GM23338 (cell line): ENCODE measurements around the gene SND1. TPM values are rescaled to one million over a fixed set of nuclear protein-coding genes. Genes with fewer than 3 reads are reported as not detected.

ENCODE experiments used
- ATAC-seq: fragments of 200-7000 bp; cut with Tn5 transposase; 3 replicates; pipeline ENCODE4 v1.9.1; 2020
- DNase-seq: peaks from one replicate; pipeline ENCODE4 v3.0.0-alpha.2; 2015; ENCODE audit warnings: low spot score
- H2AFZ ChIP-seq: fragments of 200-600 bp; sonication (generic); 2 replicates; pipeline ENCODE4 v1.8.0; 2016; ENCODE audit warnings: antibody characterized with exemption, mild to moderate bottlenecking, moderate library complexity
- H3F3A ChIP-seq: fragments of 200-600 bp; sonication (generic); replicated peaks from 2 replicates; pipeline ENCODE4 v1.8.0; 2017; ENCODE audit warnings: antibody characterized with exemption, mixed run types, low read depth
- H3K27ac ChIP-seq: fragments of 200-600 bp; sonication (generic); 2 replicates; pipeline ENCODE4 v1.6.1; 2016; ENCODE audit warnings: low read depth
- H3K27me3 ChIP-seq: fragments of 200-600 bp; sonication (generic); 2 replicates; pipeline ENCODE4 v1.8.0; 2016; ENCODE audit warnings: mild to moderate bottlenecking, mixed run types, moderate library complexity; ENCODE audit not compliant: insufficient read depth
- H3K36me3 ChIP-seq: fragments of 200-600 bp; sonication (generic); 2 replicates; pipeline ENCODE4 v1.8.0; 2016; ENCODE audit warnings: mild to moderate bottlenecking; ENCODE audit not compliant: insufficient read depth
- H3K4me1 ChIP-seq: fragments of 200-600 bp; sonication (generic); 2 replicates; pipeline ENCODE4 v1.8.0; 2016; ENCODE audit warnings: mild to moderate bottlenecking, moderate library complexity; ENCODE audit not compliant: insufficient read depth
- H3K4me2 ChIP-seq: fragments of 200-600 bp; sonication (generic); 2 replicates; pipeline ENCODE4 v1.7.1; 2017; ENCODE audit warnings: mixed run types
- H3K4me3 ChIP-seq: fragments of 200-600 bp; sonication (generic); 2 replicates; pipeline ENCODE4 v1.6.1; 2016; ENCODE audit warnings: mixed run types
- H3K79me2 ChIP-seq: fragments of 200-600 bp; sonication (generic); replicated peaks from 2 replicates; pipeline ENCODE4 v1.8.0; 2017; ENCODE audit warnings: mild to moderate bottlenecking; ENCODE audit not compliant: insufficient read depth
- H3K9me2 ChIP-seq: fragments of 200-600 bp; sonication (generic); 2 replicates; pipeline ENCODE4 v1.8.0; 2017; ENCODE audit not compliant: insufficient read depth
- H4K20me1 ChIP-seq: fragments of 200-600 bp; sonication (generic); replicated peaks from 2 replicates; pipeline ENCODE4 v1.8.0; 2017; ENCODE audit warnings: mild to moderate bottlenecking; ENCODE audit not compliant: insufficient read depth
- H3K27ac Mint-ChIP-seq: 2 replicates; pipeline ENCODE4 v1.8.0; 2020; ENCODE audit warnings: inconsistent platforms, mild to moderate bottlenecking, moderate library complexity, mixed read lengths
- H3K27me3 Mint-ChIP-seq: 3 replicates; pipeline ENCODE4 v1.8.0; 2022; ENCODE audit warnings: low read depth, mild to moderate bottlenecking, moderate library complexity, mixed read lengths, inconsistent platforms; ENCODE audit not compliant: insufficient read depth, poor library complexity
- H3K36me3 Mint-ChIP-seq: 3 replicates; pipeline ENCODE4 v1.8.0; 2021; ENCODE audit warnings: low read depth, mild to moderate bottlenecking, inconsistent platforms, moderate library complexity, mixed read lengths
- H3K4me1 Mint-ChIP-seq: 3 replicates; pipeline ENCODE4 v1.8.0; 2020; ENCODE audit warnings: mild to moderate bottlenecking, inconsistent platforms, mixed read lengths
- H3K4me3 Mint-ChIP-seq: 3 replicates; pipeline ENCODE4 v1.8.0; 2021; ENCODE audit warnings: moderate library complexity, mild to moderate bottlenecking, inconsistent platforms, mixed read lengths
- H3K9me3 Mint-ChIP-seq: 3 replicates; pipeline ENCODE4 v1.8.0; 2020; ENCODE audit warnings: moderate library complexity, mild to moderate bottlenecking, inconsistent platforms, mixed read lengths
- CTCF ChIP-seq, 2 experiments: fragments of 200-600 bp in 1 of 2; sonication (generic) in 1 of 2; conservative IDR thresholded peaks; 2 replicates each; pipeline versions ENCODE4 v1.5.1 to v1.6.1; 2016 to 2017; ENCODE audit warnings: antibody characterized with exemption in 2 of 2, low read depth in 2 of 2, mild to moderate bottlenecking in 2 of 2, moderate library complexity in 1 of 2
- EZH2 ChIP-seq: fragments of 200-600 bp; sonication (generic); IDR thresholded peaks from one replicate; pipeline ENCODE4 v1.8.0; 2017; ENCODE audit warnings: antibody characterized with exemption, mild to moderate bottlenecking, low read depth; ENCODE audit not compliant: unreplicated experiment
- JUNB ChIP-seq: IDR thresholded peaks from one replicate; pipeline ENCODE4 v1.6.1; 2016; ENCODE audit warnings: antibody characterized with exemption; ENCODE audit not compliant: unreplicated experiment
- ZNF331 ChIP-seq: fragments of 250-450 bp; sonication (Bioruptor Pico); IDR thresholded peaks from 2 replicates; pipeline ENCODE4 v1.5.0; 2020; ENCODE audit warnings: low read depth, mild to moderate bottlenecking, moderate library complexity
- ZNF462 ChIP-seq: fragments of 250-450 bp; sonication (Bioruptor Pico); IDR thresholded peaks from 2 replicates; pipeline ENCODE4 v1.5.0; 2020; ENCODE audit warnings: mild to moderate bottlenecking, moderate library complexity
- polyA plus RNA-seq: library from polyadenylated mRNA; unstranded; fragments of >200 nt; fragmentation: Nextera tagmentation; extraction: Ambion mirVana; gene quantifications from 2 replicates; pipeline ENCODE4 v1.2.1, GENCODE V29; 2016
- total RNA-seq: library from RNA; depleted of rRNA; stranded (reverse); fragments of >200 nt; shearing (Covaris generic); gene quantifications from 2 replicates; pipeline ENCODE4 v1.2.3, GENCODE V29; 2014

SND1 gene
- total and polyA plus RNA-seq, 2 experiments from 2014 or later, result 107 to 254 TPM

- H3K36me3 Mint-ChIP-seq, result peaks cover 3% of the 10 kb centered on the region; the same call in 2 of the 3 replicates
These were observed 368.2 kb downstream of the SND1 start for GRCh38 chr7:128020159-128020558.

More at GRCh38 chr7:128020159-128020558, 368.2 kb downstream of the SND1 start:
- peak; percentile 54 for ATAC-seq
- Histone ChIP-seq H3K36me3 (no peaks in the 10 kb centered on the region), H2AFZ (no peak overlapping the region), H3K79me2 (peaks cover 30% of the 10 kb centered on the region), H3K9me2 (no peaks in the 10 kb centered on the region), H3K27me3 (no peaks in the 10 kb centered on the region), H3F3A (no peaks in the 10 kb centered on the region; the same call in 1 of the 2 replicates), H3K4me1 (peaks cover 39% of the 10 kb centered on the region), H3K27ac (peak overlapping the region; percentile 57; the same call in 1 of the 2 replicates), H3K4me2 (peak overlapping the region; percentile 57; the same call in 1 of the 2 replicates), H3K4me3 (no peak overlapping the region), H4K20me1 (peaks cover 48% of the 10 kb centered on the region)
- DNase-seq, result peak; percentile 93
- Mint-ChIP-seq H3K27me3 (peaks cover 5% of the 10 kb centered on the region), H3K9me3 (no peaks in the 10 kb centered on the region), H3K4me1 (peaks cover 74% of the 10 kb centered on the region), H3K4me3 (no peak overlapping the region; the same call in 2 of the 3 replicates), H3K27ac (no peak overlapping the region)
- TF ChIP-seq ZNF331 (CRISPR knock-in tag) (no peak), ZNF462 (no peak), CTCF (conservative IDR thresholded peaks at IDR 0.05; ENCODE audit: low read depth in 2 of 2) (peak; percentile 93 to 97), EZH2 (no peak), JUNB (no peak)
